Middle frontal gyrus (tissue), 1 donor: Measurements from ENCODE around the gene RHEX.
"Not testable (repeated sequence)": the region's sequence is repeated elsewhere in the genome, so short reads cannot be mapped to it uniquely, and the experiment has no call there.

Experiments
- DNase-seq: peaks from one replicate; pipeline ENCODE4 v3.0.0-alpha.2; 2015; ENCODE audit warnings: low spot score; ENCODE audit errors: extremely low spot score

The RHEX gene, protein sequence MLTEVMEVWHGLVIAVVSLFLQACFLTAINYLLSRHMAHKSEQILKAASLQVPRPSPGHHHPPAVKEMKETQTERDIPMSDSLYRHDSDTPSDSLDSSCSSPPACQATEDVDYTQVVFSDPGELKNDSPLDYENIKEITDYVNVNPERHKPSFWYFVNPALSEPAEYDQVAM

DNA sequence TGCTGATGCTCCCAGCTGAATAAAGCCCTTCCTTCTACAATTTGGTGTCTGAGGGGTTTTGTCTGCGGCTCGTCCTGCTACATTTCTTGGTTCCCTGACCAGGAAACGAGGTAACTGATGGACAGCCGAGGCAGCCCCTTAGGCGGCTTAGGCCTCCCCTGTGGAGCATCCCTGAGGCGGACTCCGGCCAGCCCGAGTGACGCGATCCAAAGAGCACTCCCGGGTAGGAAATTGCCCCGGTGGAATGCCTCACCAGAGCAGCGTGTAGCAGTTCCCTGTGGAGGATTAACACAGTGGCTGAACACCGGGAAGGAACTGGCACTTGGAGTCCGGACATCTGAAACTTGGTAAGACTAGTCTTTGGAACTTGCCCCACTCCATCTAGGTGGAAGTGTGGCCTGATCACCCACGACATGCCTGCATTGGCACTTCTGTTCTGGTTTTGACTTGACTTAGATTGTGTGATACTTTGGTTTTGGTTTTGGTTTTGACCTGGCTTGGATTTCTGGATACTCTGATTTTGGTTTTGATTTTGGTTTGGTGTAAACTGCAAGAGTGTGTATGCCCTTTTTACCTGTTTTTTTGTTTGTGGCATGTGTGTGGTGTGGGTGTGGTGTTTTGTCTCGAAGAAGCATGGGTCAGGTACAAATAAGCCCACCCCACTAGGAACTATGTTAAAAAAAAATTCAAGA is at the start of gene RHEX:
Gene RHEX, plus strand, starts transcription at position 255 of the 692 bp plus-strand sequence. CDS start 44,656 bp downstream, outside the sequence.
- not testable (repeated sequence) for DNase-seq

DNA sequence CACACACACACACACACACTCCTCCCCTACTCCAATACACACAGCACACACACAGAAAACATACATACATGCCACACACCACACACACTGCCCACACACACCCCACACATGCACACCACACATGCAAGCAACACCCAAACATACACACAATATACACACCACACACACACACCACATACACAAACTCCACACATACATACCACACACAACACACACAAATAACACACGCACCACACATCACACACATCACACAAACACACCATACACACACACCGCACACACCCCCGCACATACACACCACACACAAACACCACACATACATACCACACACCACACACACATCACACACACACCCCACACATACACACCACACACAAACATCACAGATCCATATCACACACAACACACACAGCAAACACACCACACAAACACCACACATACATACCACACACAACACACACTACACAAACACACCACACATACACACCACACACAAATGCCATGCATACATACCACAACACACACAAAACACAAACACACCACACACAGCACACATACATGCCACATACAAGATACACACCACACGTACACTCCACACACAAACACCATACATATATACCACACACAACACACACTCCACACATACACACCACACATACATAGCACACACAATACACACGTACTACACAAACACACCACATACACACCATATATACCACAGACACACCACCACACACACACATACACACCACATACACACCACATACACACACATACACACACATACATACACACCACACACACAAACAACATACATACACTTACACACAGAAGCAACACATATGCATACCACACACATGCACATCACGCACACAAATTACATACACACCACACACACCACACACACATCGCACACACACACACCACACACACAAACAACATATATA is 48.8 kb upstream of the RHEX start:
- DNase-seq: no peak

DNA sequence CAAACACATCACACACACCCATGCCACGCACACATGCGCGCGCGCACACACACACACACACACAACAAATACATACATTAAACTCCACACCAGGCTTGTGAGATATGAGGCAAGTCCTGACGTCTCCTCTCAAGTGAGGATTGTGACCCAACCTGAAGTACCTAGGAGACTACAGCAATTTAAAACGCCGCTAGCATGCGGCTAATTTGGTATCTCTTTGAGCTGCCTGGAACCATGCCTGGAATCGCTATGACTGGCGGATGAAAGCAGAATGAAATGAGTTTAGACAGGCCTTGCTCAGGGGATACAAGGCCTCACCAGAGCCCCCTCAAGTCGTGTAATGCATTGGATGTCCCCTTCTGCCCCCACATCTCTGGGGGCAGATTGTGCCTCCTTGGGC is 48.1 kb upstream of the RHEX start:
- no peak for DNase-seq

DNA sequence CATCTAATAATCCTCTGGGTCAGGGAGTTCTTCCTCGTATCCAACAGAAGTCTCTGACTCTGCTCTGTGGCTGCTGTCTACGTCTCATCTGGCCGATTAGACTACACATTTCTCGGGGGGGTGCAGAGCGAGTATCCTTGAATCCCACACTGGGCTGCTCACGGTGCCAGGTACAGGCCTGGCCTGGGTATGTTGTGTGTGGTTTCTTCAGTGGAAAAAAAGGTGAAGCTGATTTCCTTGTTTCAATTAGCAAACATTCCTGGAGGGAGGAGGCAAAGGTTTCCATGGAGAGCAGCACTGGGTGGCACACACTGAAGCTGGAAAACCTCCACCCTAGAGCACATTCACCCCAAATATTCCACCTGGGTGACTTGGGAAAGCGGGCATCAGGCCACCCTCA is 47.7 kb upstream of the RHEX start:
- DNase-seq: no peak

DNA sequence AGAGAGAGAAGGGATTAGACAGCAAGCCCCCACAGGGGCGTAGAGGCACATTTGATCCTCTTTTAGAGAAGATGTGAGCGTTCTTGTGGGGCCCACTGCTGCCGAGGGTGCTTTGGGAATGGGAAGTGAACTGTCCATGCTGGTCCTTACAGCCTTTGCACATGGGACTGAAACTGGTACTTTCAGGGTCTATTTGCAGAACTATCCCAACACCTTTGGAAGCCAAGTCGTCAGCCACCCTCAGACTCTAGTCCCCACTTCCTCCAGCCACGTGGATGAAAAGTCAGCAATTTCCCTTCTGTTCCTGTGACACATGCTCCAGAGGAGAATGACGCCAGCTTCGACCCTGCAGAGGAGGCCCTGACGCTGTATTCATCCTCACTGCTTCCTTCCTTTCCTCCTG is 47.2 kb upstream of the RHEX start:
- no peak for DNase-seq

DNA sequence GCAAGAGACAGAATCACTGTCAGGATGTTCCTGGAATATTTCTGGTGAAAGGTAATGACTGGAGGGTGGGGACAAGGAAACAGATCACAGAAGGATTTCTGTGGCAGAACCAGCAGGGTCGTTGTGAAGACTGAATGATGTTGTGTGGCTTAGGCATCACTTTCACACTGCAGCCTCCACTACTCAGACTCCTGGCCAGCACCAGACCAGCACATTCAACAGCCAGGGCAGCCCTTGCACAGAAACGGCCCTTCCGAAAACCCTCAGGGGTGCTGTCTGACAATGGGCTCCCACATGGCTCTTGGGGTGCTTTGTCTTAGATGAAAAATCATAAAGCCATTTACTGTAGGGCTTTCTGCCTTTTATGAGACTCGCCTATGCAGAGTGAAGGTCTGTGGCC is 46.0 kb upstream of the RHEX start:
- no peak for DNase-seq

DNA sequence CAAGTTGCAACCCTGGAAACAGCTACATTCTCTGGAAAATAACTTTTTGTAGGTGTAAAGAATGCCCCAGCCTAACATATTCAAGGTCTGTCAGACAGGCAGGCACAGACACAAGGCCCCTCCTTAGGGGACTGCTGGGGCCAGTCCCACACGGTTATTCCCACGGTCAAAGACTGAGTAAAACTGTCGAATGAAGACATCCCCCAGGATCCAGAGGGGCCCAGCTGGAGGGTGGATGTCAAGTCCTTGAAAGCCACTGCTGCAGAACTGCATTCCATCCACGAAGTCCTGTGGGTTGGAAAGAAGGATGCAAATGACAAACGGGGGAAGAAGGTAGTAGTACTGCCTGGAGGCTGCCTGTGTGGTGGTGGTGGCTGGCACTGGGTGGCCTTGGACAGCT is 42.9 kb upstream of the RHEX start:
- DNase-seq: no peak

DNA sequence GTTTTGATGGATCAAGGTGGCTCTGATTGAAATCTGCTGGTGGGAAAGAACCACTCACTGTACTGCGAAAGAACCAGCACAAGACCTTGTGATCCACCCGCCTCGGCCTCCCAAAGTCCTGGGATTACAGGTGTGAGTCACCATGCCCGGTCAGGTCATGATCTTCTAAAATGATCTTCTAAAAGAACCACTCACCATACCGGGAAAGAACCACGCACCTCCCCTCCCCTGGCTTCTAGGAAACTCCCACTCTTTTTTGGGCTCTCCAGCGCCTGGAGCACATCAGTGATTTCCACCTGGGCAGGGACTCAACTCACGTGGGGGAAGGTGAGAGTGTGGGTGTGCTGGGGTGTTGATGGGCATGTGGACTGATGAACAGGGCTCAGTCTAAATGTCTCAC is 41.9 kb upstream of the RHEX start:
- no peak for DNase-seq

DNA sequence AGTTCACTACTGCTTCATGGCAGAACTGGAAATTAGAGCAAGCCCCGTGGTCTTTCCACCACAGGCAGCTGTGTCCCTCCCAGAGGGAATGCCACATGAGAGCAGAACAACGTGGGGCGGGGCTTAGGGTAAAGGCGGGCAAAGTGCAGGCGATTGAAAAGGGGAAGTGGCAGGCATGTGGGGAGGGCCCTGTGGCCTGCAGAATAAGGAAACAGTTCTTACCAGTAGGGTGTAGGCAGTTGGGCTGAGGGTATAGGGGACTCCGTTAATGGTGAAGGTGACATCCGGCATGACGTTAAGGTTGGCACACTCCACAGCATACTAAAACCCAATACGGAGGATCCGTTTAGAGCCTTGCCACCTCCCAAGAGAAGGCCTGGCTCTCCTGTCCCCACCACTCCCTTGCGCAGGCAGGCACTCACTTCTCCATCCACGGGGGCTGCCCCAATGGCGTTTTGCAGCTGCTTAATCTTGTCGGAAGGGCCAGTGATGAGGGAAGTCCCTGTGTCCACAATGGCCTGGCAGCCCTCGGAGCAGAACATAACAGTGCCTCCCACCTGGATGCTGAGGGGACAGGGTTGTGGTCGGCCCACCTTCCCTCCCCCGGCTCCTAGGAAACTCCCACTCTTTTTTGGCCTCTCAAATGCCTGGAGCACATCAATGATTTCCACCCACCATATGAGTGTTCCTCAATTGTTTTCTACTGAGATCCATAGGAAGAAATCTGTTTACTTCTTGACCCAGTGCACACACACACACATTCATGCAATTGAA is 40.7 kb upstream of the RHEX start:
- DNase-seq: no peak

DNA sequence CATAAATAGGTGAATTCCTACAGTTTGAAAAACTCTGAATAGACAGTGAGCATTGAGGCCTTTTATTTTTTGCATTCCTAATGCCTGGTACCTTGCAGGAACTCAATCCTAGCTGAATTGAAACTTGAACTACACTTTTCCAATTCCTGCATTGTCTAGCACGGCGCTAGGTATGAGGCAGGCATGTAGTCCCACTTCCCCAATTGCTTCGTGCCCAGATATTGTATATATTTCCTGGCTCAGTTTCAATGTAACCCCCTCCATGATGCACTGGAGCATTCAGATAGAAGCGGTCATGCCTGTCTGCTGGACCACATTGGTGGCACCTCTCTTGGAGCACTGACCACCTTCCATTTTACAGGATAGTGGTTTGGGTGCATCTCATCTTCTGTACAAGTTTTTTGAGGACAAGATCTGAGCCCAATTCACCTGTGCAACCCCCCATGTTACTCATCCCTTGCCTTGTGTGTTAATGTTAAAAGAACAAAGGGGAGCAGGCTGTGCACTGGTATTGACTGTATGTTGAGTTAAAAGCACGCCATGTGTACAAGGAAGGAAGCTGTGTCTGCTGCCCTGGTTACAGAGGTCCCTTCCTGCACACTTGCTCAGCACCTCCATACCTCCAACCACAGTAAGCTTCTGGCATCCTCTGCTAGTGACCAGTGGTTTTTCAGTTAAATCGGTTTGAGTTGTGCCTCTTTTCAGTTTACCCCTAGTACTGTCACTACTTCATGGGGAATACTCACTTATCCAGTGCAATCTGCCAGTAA is 39.8 kb upstream of the RHEX start:
- DNase-seq: no peak

DNA sequence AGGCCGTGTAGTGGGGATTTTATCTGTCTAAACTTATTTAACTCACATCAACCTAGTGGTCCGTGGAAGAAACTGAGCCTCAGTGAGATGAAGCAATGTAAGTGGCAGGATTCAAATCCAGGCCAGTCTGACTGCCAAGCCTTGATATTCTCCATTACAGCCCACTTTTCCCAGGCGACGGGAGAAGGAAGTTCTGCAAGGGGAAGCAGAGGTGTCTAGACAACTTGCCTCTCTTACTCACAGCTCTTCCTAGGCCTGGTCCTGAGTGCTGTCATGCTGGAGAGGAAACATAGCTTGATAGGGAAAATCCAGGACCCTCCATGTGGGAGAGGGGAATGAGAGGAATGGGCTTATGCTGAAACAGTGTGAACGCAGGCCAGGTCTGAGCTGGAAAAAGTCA is 38.4 kb upstream of the RHEX start:
- DNase-seq: no peak

DNA sequence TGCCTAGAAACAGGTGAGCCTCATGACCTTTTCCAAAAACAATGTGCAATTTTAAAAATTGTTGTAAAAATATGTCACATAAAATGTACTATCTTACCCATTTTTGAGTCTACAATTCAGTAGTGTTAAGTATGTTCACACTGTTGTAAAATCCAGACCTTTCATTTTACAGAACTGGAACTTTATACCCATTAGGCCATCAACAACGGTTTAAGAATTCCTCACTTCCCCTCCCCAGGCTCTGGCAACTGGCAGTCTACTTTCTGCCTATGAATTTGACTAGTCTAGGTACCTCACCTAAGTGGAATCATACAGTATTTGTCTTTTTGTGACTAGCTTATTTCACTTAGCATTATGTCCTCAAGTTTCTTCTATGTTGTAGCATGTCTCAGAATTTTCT is 37.9 kb upstream of the RHEX start:
- DNase-seq: no peak

DNA sequence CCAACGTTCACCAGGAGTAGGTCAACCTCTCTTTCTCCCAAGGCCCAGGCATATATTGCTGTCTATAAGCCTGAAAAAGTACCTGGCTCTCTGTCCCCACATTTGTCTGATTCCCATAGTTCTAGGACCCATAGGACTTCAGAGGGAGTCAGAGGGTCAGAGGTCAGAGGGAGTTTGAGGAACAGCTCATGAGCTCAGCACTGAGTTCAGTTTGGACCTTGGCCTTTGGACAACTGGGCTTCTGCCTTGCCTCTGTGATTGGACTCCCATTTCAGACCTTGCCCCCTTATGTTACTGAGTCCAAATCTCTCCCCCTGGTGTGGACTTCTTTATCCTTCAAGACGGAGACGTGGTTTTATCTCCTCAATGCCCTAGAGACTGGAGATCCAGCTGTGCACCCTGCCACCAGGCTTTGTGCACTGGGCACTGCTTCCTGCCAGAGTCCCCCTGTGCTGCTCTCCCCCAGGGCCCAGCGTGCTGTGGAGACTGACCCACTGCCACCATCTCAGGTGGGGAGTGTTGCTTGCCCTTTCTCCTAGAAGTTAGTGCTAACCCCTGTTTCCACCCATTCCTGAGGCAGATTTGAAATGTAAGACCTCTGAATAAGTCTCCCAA is 32.5 kb upstream of the RHEX start:
- no peak for DNase-seq

DNA sequence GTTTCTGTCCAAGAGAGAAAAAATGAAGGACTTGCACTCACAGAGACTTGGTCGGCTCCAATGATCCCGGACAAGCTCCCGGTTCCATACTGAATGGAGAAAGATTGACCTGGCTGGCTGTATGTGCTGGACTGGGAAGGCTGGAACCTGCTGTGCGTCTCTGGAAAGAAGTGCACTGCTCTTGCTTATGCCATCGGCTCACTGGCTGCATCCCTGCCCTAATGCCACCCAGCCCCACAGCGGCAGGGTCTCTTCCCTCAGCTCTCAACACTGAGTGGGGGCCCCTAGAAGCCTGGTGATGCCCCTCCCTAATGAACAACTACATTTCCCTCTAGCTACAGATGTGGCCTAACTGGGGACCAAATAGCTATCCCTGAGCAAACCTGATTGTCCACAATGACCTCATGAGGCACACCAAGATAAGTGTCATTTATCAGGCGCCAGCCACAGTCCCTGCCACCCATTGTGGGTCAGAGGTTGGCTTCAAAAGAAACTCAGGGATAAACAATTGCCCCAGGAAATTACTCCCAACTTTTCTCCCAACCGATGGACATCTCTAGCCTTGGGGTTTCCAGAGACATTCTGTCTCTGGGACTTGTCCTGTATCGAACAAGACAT is 31.9 kb upstream of the RHEX start:
- DNase-seq: no peak

DNA sequence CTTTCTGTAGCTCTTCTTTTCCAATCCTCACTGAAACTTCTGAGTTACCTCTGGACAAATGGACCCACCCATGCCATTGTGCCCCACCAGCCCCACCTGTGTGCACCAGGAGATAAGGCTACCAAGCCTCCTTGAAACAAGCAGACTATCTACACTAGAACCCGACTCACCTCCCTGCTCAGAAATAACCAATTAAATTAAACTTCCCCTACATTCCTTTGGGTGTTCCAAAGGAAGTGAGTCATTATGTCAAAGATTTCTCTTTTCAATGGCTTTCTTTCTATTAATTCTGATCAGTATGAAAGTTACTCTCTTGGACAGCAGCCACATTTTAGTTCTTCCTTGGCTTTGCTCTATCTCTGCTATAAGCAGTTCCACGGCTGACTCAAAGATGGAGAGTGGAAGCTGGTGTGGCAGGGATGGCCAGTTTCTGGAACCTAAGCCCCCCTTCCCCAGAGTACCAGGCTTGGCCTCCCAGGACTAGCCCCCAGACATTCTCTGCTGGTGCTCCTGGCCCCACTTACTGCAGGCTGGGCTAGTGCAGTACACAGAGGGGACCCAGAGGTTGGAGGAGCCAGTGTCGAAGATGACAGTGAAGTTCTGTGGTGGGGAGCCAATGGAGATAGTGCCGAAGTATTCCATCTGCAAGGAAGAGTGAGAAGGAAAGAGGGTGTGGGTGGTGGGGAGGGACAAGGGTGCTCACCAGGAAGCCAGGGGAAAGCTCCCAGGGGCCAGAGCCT is 31.2 kb upstream of the RHEX start:
- DNase-seq: no peak

DNA sequence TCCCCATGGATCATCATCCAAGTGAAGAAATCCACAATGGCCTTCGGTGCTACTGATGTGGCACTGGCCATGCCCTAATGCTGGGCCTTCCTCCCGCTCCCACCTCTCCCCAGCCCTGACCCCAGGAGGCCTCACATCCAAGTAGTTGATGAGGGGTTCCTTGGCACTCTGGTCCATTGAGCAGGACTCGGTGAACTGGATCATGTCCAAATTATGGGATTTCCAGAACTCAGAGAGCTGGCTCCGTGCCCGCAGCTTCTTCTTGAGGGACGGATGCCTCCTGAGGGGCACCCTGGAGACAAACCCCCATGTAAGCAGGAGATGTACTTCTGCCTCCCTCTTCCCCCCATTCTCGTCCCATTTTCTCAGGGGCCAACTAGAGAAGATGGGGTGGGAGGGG is 30.2 kb upstream of the RHEX start:
- DNase-seq: no peak

DNA sequence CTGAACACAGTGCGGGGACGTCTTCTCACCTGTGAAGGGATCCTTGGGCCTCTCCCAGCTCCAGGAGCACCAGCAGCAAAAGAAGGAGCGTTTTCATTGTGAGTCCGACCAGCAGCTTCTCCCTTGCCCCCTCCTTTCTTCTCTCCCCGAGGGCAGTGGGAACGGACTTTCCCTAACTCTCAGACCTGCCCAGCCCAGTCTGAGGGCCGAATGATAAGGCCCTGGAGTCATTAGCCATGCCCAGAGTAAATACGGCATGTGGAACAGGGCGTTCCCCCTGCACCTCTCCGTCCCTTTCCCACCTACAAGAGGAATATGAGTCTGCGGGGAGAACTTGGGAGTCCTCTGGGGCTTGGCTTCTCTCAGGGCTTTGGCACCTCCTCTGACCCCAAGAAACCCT is 29.3 kb upstream of the RHEX start, which contains the start of gene CTSE:
Gene CTSE, minus strand, starts transcription at position 201 of the 400 bp plus-strand sequence. Its CDS starts 104 bp downstream, at position 97.
- DNase-seq: no peak

DNA sequence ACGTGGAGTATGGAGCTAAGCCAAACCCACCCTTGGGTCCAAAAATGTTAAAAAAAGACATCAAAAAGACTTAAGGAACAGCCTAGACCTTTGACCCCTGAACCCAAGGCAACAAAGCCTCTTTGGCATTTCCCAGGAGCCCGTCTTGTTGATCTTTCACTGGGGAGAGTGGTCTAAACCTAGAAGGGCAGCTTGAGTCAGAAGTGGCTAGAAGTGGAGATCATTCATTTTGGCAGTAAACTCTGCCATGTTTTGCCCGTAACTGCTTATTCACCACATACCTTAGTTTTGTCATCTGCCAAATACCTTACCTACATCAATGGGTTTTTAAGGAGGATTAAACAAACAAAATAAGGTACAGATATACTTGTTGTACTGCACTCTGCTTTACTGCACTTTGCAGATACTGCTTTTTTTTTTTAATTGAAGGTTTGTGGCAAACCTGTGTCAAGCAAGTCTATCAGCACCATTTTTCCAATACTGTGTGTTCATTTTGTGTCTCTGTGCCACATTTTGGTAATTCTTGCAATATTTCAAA is 27.6 kb upstream of the RHEX start:
- DNase-seq: no peak

DNA sequence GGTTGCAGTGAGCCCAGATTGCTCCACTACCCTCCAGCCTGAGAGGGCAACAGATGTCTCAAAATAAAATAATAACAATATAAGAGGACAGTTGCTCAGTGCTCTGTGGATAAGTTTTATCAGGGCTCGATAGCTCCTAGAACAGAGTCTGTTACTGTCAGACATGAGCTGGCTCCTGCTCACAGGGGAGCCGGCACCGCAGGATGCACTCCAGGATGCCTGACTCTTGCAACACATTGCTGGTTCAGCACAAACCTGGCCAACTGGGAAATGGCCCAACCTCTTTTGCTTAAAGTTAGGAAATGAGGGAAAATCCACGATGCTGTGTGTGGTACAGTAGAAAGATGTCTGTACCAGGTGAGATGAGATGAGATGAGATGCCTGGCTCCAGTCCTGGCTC is 23.5 kb upstream of the RHEX start:
- no peak for DNase-seq
